Spleen (tissue), 11 donors: ENCODE results near the gene P2RY2. TPM values are rescaled to one million over a fixed set of nuclear protein-coding genes. Genes with fewer than 3 reads are reported as not detected.
A peak's percentile ranks its signal among the peaks of the same experiment; 100 is the strongest.

Experiments used
- DNase-seq: peaks from one replicate; pipeline ENCODE4 v3.0.0-alpha.2; 2020
- H3K27ac ChIP-seq, 8 donors: fragments of 200-600 bp; sonication (generic) in 7 of 8; 1 replicate in 4 of 8; 2 replicates in 4 of 8; pipeline versions ENCODE4 v1.5.0 to v1.8.0; 2016 to 2021; ENCODE audit warnings: inconsistent platforms in 4 of 8, mild to moderate bottlenecking in 4 of 8, moderate library complexity in 1 of 8
- H3K27me3 ChIP-seq, 7 donors: fragments of 200-600 bp; sonication (generic) in 6 of 7; replicated peaks in 1 of 7; 1 replicate in 4 of 7; 2 replicates in 3 of 7; pipeline versions ENCODE4 v1.5.0 to v1.8.0; 2016 to 2021; ENCODE audit warnings: inconsistent platforms in 3 of 7, mild to moderate bottlenecking in 1 of 7
- H3K36me3 ChIP-seq, 6 donors: fragments of 200-600 bp; sonication (generic) in 5 of 6; 1 replicate in 4 of 6; 2 replicates in 2 of 6; pipeline versions ENCODE4 v1.5.0 to v1.8.0; 2016 to 2021; ENCODE audit warnings: inconsistent platforms in 2 of 6
- H3K4me1 ChIP-seq, 6 donors: fragments of 200-600 bp; sonication (generic) in 5 of 6; 1 replicate in 3 of 6; 2 replicates in 3 of 6; pipeline versions ENCODE4 v1.5.0 to v1.8.0; 2016 to 2021; ENCODE audit warnings: inconsistent platforms in 3 of 6
- H3K4me3 ChIP-seq, 8 donors: fragments of 200-600 bp; sonication (generic) in 7 of 8; 1 replicate in 4 of 8; 2 replicates in 4 of 8; pipeline versions ENCODE4 v1.5.0 to v1.8.0; 2016 to 2021; ENCODE audit warnings: inconsistent platforms in 4 of 8, mild to moderate bottlenecking in 4 of 8, moderate library complexity in 2 of 8
- H3K9me3 ChIP-seq, 8 donors: fragments of 200-600 bp; sonication (generic) in 7 of 8; 1 replicate in 4 of 8; 2 replicates in 4 of 8; pipeline versions ENCODE4 v1.5.0 to v1.8.0; 2016 to 2021; ENCODE audit warnings: inconsistent platforms in 4 of 8
- POLR2A ChIP-seq, 3 donors: fragments of 450-650 bp; IDR thresholded peaks; one replicate each; pipeline ENCODE4 v1.5.1; 2017; ENCODE audit warnings: antibody characterized with exemption in 3 of 3, mild to moderate bottlenecking in 1 of 3
- POLR2AphosphoS5 ChIP-seq, 3 donors: sonication (generic); formaldehyde crosslinking; IDR thresholded peaks; one replicate each; pipeline ENCODE4 v1.5.1; 2017; ENCODE audit warnings: antibody characterized with exemption in 3 of 3
- WGBS, 5 donors: extraction: QIAGEN DNeasy Blood & Tissue Kit in 3 of 5; methylation state at CpG; one replicate each; pipeline versions ENCODE4 v1.1.5 to v1.1.7; 2013 to 2018; 5-methylcytosine and 5-hydroxymethylcytosine counted together
- intact Hi-C: fragments of 100-400 bp; cut with DNase I; formaldehyde crosslinking; loops from one replicate; pipeline ENCODE4 v1.15.0; 2023; ENCODE audit warnings: low total_unique reads
- polyA plus RNA-seq, 3 donors: library from polyadenylated mRNA; stranded (reverse); fragments of 200-250 nt; gene quantifications; one replicate each; pipeline ENCODE4 v1.2.1, GENCODE V29; 2013
- total RNA-seq, 7 donors: library from RNA; depleted of rRNA in 3 of 7; stranded (reverse); fragments of >200 nt in 3 of 7; fragmentation: NEBNext Ultra II Directional in 4 of 7; extraction: Animal tissue kit (Norgen Biotek cat#: 25700) in 4 of 7; gene quantifications; one replicate each; pipeline versions ENCODE4 v1.1.0 to v1.2.1, GENCODE V29; 2016 to 2021
- TF ChIP-seq, protein P1 (sequence below), 11 experiments: fragments of 200-600 bp in 7 of 11; fragments of 450-650 bp in 4 of 11; sonication (generic) in 4 of 11; IDR thresholded peaks in 8 of 11; conservative IDR thresholded peaks in 3 of 11; 1 replicate in 7 of 11; 2 replicates in 4 of 11; pipeline versions ENCODE4 v1.4.0 to v1.8.0; 2016 to 2021; ENCODE audit warnings: antibody characterized with exemption in 11 of 11, inconsistent platforms in 4 of 11, mild to moderate bottlenecking in 1 of 11
- donor health status: healthy with polysubstance abuse.
- donor health status: DM: no; HTN: no; CAD: no; lungs with moderate emphysema.
- donor health status: DM: no; HTN: no; CAD: no.
- donor health status: Bipolar disorder and iron deficiency.
- donor health status: healthy.
- donor health status: DM: no; HTN: no; CAD: no.
- donor health status: DM: yes; HTN: yes; CAD: no.

Gene P2RY2
- total and polyA plus RNA-seq, 10 donors: 0.99 to 17.5 (median 10.7) TPM

DNA sequence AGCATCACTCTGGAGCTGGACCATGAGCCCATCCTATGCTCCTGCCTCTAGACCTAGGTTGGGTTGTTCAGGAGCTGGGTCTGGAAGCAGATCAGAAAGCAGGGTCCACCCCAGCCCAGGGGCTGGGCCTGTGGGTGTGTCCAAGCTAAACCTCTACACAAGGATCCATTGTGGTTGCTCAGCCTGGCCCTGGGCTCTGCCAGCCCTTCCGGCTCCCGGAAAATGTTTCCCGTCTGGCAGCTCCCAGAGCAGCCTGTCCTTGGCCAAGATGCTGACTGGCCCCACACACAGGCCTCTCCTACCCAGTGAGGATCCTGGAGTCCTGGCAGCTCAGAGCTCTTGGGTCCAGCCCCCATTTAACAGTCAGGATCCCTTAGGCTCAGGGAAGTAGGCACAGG, 40.7 kb upstream of the P2RY2 start:
- H3K27me3 ChIP-seq: no peaks in the 10 kb centered on the region
- WGBS, 5 donors: 44 to 84% (median 72%) methylated on average over 3 of the region's 3 CpGs
- DNase-seq: peak; percentile 88
- H3K27ac ChIP-seq: peak overlapping the region in 7 of 8 donors; percentile 58 to 79 (median 74)
- intact Hi-C loops: loop anchor here (5.0 to 10.0 kb wide), 3 partner anchors 35 to 453 kb away; partner anchors contain the start of gene FCHSD2
- H3K4me1 ChIP-seq: peaks cover 30 to 67% (median 51%) of the 10 kb centered on the region in 6 donors
- TF ChIP-seq POLR2AphosphoS5 (IDR thresholded peaks at IDR 0.05): peak; percentile 57 to 75 (median 71)
- no peak for TF ChIP-seq POLR2A (IDR thresholded peaks at IDR 0.05)
- no peaks in the 10 kb centered on the region for H3K36me3 ChIP-seq
- no peaks in the 10 kb centered on the region for H3K9me3 ChIP-seq
- H3K4me3 ChIP-seq: no peak overlapping the region

DNA sequence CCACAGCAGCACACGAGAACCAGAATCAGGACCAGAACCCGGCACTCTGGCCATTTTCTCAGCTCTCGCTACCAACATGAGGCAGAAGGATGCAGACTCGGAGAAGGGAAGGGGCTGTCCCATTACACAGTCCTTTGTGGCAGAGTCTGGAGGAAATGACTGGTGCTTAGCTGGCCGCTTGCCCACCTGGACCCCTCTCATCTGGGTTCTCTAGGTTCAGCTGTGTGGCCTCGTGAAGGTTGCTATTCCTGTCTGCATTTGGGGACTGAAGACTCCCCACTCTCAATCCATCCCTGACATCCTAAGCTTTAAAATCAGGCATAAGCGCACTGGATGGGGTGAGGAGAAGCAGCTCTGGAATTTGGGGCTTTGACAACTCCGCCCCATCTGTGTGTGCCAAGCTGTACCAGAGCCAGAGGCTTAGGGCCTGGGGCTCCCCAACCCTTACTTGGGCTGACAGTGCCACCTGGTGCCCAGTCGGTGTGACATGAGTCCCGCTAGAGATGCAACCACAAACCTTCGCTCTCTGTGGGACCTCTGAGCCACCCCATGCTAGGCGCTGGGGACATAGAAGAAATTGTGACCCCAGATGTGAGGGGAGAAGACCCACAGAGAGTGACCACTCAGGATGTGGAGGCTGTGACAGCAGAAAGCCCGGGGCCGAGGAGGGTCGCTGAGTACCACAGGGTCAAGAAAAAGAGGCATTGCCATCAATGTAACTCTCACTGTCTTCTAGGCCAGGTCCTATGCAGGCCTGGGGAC, 40.1 kb upstream of the P2RY2 start:
- intact Hi-C loops: loop anchor here (2.0 to 10.0 kb wide), 4 partner anchors 36 to 453 kb away; partner anchors contain the start of gene FCHSD2

DNA sequence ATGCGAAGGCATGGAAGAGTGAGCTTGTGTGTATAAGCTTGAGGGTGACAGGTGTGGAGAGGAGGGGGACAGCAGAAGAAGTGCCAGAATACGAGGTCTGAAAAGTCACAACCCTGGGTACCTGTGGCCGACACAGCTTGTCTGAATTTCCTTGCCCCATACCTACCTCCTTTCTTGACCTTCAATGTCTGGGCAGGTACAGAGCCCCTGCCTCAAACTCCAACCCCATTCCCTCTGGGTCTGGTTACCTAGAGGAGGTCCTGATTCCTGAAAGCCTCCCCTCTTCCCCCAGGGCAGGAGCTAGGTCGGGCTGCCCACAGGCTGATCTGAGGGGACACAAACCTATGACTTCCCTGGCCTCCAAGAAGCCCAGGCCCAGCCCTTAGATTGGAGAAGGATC, 39.4 kb upstream of the P2RY2 start:
- Histone ChIP-seq H3K27me3 (no peaks in the 10 kb centered on the region), H3K9me3 (no peaks in the 10 kb centered on the region), H3K36me3 (no peaks in the 10 kb centered on the region), H3K4me3 (no peak overlapping the region), H3K4me1 (peaks cover 21 to 62% (median 45%) of the 10 kb centered on the region in 6 donors), H3K27ac (peak overlapping the region in 6 of 8 donors; percentile 0 to 79 (median 74))
- WGBS, 5 donors: 83 to 94% (median 90%) methylated on average over 4 of the region's 4 CpGs
- no peak for TF ChIP-seq POLR2A (IDR thresholded peaks at IDR 0.05)
- no peak for TF ChIP-seq POLR2AphosphoS5 (IDR thresholded peaks at IDR 0.05)
- TF ChIP-seq, protein P1, sequence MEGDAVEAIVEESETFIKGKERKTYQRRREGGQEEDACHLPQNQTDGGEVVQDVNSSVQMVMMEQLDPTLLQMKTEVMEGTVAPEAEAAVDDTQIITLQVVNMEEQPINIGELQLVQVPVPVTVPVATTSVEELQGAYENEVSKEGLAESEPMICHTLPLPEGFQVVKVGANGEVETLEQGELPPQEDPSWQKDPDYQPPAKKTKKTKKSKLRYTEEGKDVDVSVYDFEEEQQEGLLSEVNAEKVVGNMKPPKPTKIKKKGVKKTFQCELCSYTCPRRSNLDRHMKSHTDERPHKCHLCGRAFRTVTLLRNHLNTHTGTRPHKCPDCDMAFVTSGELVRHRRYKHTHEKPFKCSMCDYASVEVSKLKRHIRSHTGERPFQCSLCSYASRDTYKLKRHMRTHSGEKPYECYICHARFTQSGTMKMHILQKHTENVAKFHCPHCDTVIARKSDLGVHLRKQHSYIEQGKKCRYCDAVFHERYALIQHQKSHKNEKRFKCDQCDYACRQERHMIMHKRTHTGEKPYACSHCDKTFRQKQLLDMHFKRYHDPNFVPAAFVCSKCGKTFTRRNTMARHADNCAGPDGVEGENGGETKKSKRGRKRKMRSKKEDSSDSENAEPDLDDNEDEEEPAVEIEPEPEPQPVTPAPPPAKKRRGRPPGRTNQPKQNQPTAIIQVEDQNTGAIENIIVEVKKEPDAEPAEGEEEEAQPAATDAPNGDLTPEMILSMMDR (IDR thresholded peaks at IDR 0.05 in 8 of 11, conservative IDR thresholded peaks at IDR 0.05 in 3 of 11): no peak
- intact Hi-C loops: loop anchor here (2.0 to 10.0 kb wide), 4 partner anchors 36 to 454 kb away; partner anchors contain the start of gene FCHSD2
- DNase-seq: peak; percentile 63

More for the DNA sequence above, 40.1 kb upstream of the P2RY2 start:
- TF ChIP-seq, protein P1 (IDR thresholded peaks at IDR 0.05 in 8 of 11, conservative IDR thresholded peaks at IDR 0.05 in 3 of 11): peak; percentile 67 to 97 (median 88)
- TF ChIP-seq POLR2A (IDR thresholded peaks at IDR 0.05) (no peak), POLR2AphosphoS5 (IDR thresholded peaks at IDR 0.05) (peak in 2 of 3 donors; percentile 75 to 84)
- no peaks in the 10 kb centered on the region for H3K9me3 ChIP-seq
- peak; percentile 96 for DNase-seq
- H3K36me3 ChIP-seq: no peaks in the 10 kb centered on the region
- no peaks in the 10 kb centered on the region for H3K27me3 ChIP-seq
- H3K27ac ChIP-seq: peak overlapping the region; percentile 0 to 79 (median 74)
- peaks cover 26 to 63% (median 49%) of the 10 kb centered on the region in 6 donors for H3K4me1 ChIP-seq
- no peak overlapping the region for H3K4me3 ChIP-seq
- 28 to 47% (median 33%) methylated on average over 8 to 15 of the region's 15 CpGs for whole genome bisulfite sequencing, 5 donors

DNA sequence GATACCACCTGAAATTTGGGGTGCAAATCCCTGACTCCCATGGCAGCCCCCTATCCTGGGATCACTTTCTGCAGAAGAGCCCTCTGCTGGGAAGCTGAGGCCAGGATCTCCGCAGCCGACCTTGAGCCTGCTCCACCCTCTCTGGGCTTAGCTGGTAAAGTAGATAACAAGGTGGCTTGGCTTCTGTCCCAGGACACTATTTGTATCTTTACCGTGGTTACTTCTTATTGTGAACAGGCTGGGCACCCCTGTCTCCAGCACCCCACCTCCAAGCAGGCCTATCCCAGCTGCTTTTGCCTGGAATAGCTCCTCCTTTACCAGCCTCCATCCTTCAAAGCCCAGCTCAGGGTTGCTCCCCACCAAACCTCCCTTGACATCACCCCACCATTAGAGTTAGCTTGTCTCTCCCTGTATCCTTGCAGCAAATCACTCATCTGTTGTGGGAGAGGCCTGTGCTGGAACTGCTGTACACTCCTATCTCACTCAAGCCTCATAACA, 35.2 kb upstream of the P2RY2 start:
- no peaks in the 10 kb centered on the region for H3K36me3 ChIP-seq
- peak overlapping the region in 3 of 8 donors; percentile 16 to 34 (median 22) for H3K27ac ChIP-seq
- no peaks in the 10 kb centered on the region for H3K9me3 ChIP-seq
- WGBS, 5 donors: 39 to 69% (median 50%) methylated on average over 3 of the region's 3 CpGs
- intact Hi-C loops: no loop called here
- no peak for DNase-seq
- no peak overlapping the region for H3K4me3 ChIP-seq
- TF ChIP-seq POLR2A (IDR thresholded peaks at IDR 0.05) (no peak), POLR2AphosphoS5 (IDR thresholded peaks at IDR 0.05) (peak in 1 of 3 donors; percentile 30)
- TF ChIP-seq, protein P1 (IDR thresholded peaks at IDR 0.05 in 8 of 11, conservative IDR thresholded peaks at IDR 0.05 in 3 of 11): peak in 2 of 11 experiments; percentile 8 to 20
- H3K27me3 ChIP-seq: no peaks in the 10 kb centered on the region
- H3K4me1 ChIP-seq: peaks cover 19 to 56% (median 36%) of the 10 kb centered on the region in 6 donors
